NCI-H2171 treated with DMSO at 0.1 percent for 48 hours (cell line): ENCODE measurements around the gene ZNF280D.

Source experiments
- DNase-seq: peaks from one replicate; lab custom pipeline; 2025; lab: John Stamatoyannopoulos, UW

Gene ZNF280D

GRCh38 chr15:56744701-56745683, 11.7 kb upstream of the ZNF280D start:
- DNase-seq = no peak

GRCh38 chr15:56741541-56741940, 8.2 kb upstream of the ZNF280D start:
- DNase-seq = no peak

- no peak for DNase-seq
Measured at GRCh38 chr15:56739964-56740640, 6.8 kb upstream of the ZNF280D start.

- DNase-seq = no peak
Measured at GRCh38 chr15:56739474-56739873, 6.2 kb upstream of the ZNF280D start.

- DNase-seq = no peak
Measured at GRCh38 chr15:56737791-56738190, 4.5 kb upstream of the ZNF280D start.

GRCh38 chr15:56736881-56737707, 3.8 kb upstream of the ZNF280D start:
- no peak for DNase-seq

- DNase-seq = no peak
Measured at GRCh38 chr15:56736308-56736707, 3.0 kb upstream of the ZNF280D start.

- no peak for DNase-seq
Measured at GRCh38 chr15:56735589-56735988, 2.3 kb upstream of the ZNF280D start.

- DNase-seq = no peak
Measured at GRCh38 chr15:56734013-56734635, 815 bp upstream of the ZNF280D start.

GRCh38 chr15:56732886-56733135, 498 bp downstream of the ZNF280D start:
- DNase-seq = no peak

GRCh38 chr15:56732135-56732885, 999 bp downstream of the ZNF280D start:
- no peak for DNase-seq

GRCh38 chr15:56731548-56731947, 1.8 kb downstream of the ZNF280D start:
- no peak for DNase-seq

GRCh38 chr15:56729561-56729960, 3.7 kb downstream of the ZNF280D start:
- DNase-seq = no peak

GRCh38 chr15:56725386-56725785, 7.9 kb downstream of the ZNF280D start:
- no peak for DNase-seq

GRCh38 chr15:56724232-56724631, 9.1 kb downstream of the ZNF280D start:
- no peak for DNase-seq

GRCh38 chr15:56723787-56724186, 9.5 kb downstream of the ZNF280D start:
- DNase-seq = no peak

- DNase-seq = no peak
Measured at GRCh38 chr15:56719774-56720555, 13.3 kb downstream of the ZNF280D start.

- peak; percentile 12 for DNase-seq
Measured at GRCh38 chr15:56719021-56719612, 14.2 kb downstream of the ZNF280D start.

- no peak for DNase-seq
Measured at GRCh38 chr15:56718560-56718959, 14.7 kb downstream of the ZNF280D start.

- no peak for DNase-seq
Measured at GRCh38 chr15:56716334-56716733, 17.0 kb downstream of the ZNF280D start.
